Skin of body (tissue), 2 donors: ENCODE results near the gene CAPN3. TPM values are rescaled to one million over a fixed set of nuclear protein-coding genes. Genes with fewer than 3 reads are reported as not detected.
A peak's percentile ranks its signal among the peaks of the same experiment; 100 is the strongest.

Experiments used
- DNase-seq: peaks from one replicate; lab custom pipeline; 2025; lab: John Stamatoyannopoulos, UW
- total RNA-seq: library from RNA; depleted of rRNA; stranded (reverse); fragments of >200 nt; gene quantifications from one replicate; pipeline ENCODE4 v1.2.3, GENCODE V29; 2014

The CAPN3 gene
- total RNA-seq, 1 donor from 2014 or later: 66.0 TPM

DNA sequence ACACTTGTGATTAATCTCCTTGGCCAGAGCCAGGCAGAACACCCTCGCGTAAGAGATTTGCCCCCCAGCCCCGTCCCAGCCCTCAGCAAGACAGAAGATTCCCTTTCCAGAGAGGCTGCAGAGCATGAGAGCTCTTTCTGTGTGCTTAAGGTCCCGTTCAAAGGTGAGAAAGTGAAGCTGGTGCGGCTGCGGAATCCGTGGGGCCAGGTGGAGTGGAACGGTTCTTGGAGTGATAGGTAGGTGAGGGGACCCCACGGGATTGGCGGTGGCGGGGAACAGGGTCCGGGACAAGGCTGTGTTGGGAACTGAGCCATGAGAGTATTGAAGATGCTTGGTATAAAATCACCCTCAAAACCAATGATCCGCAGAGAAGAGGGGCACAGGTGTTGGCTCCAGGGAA, 34.8 kb downstream of the CAPN3 start:
- DNase-seq: no peak

DNA sequence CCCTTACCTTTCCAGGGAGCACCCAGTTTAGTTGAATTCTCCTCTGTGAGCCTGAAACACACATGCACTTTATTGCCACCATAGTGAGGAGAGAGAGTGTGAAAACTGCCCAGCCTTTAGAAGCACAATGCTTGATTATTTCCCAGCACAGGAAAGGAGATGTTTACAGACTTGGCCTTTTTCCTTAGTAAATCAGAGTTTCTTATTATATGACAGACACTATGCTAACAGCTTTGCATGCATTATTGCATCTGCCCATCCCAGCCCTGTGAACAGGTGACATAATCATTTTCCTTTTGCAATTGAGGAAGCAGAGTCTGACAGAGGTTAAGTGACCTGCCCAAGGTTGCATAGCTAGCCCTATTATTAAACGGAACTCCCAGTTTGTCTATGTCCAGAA, 36.5 kb downstream of the CAPN3 start:
- no peak for DNase-seq

DNA sequence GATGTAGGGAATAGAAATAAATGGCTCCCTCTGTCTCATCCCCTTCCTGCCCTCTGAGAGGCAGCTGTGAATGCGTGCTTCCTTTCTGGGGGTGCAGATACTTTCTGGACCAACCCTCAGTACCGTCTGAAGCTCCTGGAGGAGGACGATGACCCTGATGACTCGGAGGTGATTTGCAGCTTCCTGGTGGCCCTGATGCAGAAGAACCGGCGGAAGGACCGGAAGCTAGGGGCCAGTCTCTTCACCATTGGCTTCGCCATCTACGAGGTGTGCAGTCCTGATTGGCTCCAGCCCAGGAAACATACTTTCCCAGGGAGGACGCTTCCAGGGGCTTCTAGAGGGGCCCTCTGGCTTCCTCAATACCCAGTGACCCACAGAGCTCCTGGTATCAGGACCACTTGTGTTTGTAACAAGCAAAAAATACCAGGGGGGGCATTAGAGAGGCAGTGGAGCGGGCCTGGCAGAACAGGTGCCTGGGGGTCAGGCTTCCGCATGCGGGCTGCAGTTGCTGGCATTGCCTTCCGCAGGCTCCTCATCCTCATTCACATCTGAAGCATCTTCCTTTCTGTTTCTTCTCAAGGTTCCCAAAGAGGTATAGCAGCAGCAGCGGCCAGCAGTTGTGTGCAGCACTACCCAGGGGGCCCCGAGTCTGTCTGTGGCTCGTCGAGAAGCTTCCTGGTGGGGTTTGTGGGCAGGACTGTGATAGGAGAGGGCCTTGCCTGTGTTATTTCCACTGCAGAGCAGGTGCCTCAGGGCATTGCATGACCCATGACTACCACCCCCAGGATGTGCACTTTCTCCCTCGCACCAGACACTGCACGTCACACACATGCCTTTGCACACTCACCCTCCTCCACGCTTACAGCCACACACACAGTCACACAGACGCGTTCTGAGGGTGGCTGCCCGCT, 42.5 kb downstream of the CAPN3 start:
- no peak for DNase-seq

DNA sequence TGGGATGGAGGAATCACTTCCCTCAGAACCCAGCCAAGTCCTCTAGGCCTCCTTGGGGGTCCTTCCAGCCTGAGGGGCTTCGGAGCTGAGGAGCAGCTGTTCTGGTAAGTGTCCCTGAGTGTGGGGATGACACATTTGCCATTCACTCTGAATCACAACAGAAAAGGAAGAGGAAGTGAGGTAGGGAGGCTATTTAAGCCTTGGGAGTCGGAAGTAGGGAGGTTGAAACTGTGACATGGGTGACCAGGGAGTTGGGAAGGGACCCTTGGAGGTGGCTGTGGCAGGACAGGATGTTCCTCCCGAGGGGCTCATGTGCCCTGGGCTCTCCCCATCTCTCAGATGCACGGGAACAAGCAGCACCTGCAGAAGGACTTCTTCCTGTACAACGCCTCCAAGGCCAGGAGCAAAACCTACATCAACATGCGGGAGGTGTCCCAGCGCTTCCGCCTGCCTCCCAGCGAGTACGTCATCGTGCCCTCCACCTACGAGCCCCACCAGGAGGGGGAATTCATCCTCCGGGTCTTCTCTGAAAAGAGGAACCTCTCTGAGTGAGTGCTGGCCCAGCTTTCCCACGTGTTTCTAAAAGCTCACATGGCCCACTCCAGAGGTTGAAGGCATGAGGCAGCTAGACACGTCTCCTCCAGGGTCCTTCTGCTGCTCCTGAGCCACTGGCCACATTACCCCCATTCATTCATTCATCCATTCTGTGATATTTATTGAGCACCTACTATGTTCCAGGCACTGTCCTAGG, 43.3 kb downstream of the CAPN3 start:
- no peak for DNase-seq

DNA sequence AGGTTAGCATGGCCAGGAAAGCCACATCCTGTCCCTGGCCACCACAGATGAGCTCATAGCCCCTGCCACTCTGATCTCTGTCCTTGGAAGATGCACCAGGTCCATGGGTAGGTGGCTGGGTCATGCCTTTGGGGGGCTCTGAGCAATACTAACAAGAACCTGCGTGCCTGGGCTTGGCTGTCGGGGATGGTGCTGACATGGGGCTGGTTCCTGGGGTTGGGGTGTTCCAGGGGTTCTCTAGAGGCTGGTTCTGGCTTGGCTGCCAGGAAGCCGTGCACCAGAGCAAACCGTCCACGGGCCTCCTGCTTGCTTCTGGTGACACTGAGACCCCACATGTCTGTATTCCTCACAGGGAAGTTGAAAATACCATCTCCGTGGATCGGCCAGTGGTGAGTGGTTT, 44.1 kb downstream of the CAPN3 start:
- DNase-seq: no peak

GRCh38 chr15:42404461-42405235, 45.3 kb downstream of the CAPN3 start:
- DNase-seq: peak; percentile 9

DNA sequence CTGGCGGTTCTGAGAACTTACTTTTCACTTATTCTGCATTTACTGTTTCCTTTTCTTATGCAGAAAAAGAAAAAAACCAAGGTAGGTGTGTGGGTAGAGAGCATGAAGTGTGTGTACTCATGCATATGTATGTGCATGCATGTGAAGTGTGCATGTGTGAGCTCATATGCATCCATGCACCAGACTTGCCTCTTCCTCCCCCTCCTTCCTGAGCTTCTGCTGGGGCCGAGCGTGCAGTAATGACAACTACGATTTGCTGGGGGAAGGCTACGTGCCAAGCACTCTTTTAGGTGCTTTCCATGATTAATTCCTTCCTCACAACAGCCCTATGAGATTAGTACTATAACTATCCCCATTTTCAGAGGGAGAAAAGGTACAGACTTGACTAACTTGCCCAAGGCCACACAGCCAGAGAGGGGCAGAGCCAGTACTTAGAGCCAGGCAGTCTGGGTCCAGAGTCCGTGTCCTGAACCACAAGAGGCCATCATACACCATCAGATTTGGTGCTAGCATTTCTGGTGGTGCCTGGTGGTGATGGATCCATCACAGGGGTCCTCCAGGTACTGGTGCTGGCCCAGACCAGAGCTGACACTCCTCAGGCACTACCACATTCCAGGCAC, 46.7 kb downstream of the CAPN3 start:
- no peak for DNase-seq

DNA sequence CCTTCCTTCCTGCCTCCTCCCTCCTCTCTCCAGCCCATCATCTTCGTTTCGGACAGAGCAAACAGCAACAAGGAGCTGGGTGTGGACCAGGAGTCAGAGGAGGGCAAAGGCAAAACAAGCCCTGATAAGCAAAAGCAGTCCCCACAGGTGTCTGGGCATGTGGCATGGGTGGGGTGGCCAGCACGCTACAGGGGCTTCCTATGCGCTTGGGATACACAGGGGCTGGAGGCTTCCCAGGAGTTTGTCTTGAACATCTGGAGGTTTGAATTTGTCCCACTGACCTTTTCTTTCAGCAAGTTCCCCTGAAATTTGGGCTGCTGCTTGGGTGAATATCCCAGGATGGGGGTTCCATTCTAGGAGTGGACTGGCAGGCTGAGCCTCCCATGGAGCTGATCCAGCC, 48.9 kb downstream of the CAPN3 start:
- no peak for DNase-seq

DNA sequence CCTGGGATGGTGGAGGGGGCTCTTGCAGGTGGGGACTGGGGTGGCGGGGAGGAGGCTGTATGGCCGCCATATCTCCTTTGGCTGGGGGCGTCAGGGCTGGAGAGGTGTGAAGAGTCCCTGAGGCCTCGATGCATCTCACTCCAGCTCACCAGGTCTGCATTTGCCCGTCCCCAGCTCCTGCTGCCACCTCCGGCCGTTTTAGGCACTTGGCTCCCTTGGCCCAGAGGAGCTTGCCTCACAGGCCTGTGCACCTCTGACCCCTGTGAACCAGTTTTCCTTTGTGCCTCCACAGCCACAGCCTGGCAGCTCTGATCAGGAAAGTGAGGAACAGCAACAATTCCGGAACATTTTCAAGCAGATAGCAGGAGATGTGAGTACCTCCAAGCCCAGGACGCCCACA, 49.7 kb downstream of the CAPN3 start:
- DNase-seq: no peak

DNA sequence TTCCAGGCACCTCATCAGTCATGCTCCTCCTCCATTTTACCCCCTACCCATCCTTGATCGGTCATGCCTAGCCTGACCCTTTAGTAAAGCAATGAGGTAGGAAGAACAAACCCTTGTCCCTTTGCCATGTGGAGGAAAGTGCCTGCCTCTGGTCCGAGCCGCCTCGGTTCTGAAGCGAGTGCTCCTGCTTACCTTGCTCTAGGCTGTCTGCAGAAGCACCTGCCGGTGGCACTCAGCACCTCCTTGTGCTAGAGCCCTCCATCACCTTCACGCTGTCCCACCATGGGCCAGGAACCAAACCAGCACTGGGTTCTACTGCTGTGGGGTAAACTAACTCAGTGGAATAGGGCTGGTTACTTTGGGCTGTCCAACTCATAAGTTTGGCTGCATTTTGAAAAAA, 52.6 kb downstream of the CAPN3 start:
- DNase-seq: no peak

- no peak for DNase-seq
These were observed 54.6 kb downstream of the CAPN3 start for GRCh38 chr15:42413920-42414319.

DNA sequence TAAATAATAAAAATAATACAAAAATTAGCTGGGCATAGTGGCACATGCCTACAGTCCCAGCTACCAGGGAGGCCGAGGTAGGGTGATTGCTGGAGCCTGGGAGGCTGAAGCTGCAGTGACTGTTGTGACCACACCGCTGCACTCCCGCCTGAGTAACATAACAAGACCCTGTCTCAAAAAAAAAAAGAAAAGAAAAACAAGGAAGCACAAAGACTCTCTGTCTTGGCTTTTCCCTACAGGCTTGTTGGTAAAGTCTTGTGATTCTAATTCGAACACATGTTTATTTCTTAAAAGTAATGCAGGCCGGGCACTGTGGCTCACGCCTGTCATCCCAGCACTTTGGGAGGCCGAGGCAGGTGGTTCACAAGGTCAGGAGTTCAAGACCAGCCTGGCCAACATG, 60.1 kb downstream of the CAPN3 start:
- no peak for DNase-seq

- DNase-seq: no peak
These were observed 62.1 kb downstream of the CAPN3 start for GRCh38 chr15:42421376-42421775.

- peak; percentile 76 for DNase-seq
These were observed 68.3 kb downstream of the CAPN3 start for GRCh38 chr15:42427429-42428223.

DNA sequence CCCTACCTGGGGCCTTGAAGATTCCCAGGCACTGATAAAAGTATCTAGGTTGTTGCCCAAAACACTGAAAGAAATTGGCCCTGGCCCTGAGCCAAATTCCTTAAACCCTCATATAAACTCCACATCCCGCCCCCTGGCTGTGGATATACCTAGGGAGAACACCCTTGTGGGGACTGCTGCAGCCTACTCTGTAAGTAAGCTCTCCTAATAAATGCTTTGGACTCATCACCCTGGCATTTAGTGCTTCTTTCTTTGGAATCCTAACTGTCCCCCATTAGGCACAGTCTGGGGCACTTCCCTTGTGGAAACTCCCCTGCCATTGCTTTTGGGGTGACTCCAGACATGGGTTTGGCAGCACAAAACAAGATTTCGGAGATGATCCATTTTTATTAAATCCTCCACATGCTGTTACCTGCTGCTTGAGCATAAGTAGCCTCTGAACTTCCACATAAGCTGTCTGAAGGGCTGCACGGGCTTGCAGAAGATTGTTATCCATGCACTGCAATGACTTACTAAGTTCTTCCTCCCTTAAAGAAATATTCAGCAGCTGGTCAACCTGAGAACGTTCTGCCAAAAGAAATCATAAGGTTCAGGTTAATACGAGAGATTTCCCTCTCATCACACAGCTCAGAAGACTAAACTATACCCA, 85.2 kb downstream of the CAPN3 start:
- no peak for DNase-seq

DNA sequence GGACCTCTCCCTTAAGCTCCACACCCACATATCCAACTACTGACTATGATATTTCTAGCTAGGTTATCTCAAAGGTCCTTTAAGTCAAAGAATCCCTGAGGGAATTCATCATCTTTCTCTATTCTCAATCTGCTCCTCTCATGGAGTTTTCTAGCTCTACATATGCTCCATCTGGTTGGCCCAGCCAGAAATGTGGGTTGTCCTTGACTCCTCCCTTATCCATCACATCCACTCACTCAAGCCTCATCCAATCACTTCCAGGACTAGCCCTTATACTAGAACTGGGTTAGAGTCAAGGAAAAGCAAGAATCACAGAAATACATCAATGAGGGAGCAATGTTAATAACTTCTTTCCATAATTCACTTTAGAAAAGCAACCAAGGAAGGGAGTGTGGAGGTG, 86.2 kb downstream of the CAPN3 start:
- no peak for DNase-seq

DNA sequence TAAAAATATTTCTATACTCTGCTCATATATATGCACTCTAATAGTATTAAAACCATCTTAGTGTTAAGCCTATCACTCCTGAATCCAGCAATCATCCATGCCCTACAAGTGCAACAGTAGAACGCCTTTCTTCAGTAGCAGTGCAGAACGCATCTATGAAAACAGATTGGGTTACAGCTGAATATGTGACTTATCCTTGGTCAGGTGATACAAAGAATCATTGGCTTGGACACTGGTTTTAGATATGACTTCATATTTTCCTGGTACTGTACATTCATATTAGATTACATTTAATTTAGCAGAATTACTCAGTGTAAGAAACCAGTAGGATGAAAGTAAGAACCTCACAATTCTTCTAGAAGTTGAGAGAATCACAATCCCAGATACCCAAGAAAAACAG, 88.3 kb downstream of the CAPN3 start:
- DNase-seq: no peak

GRCh38 chr15:42448281-42448680, 89.0 kb downstream of the CAPN3 start:
- DNase-seq: no peak

DNA sequence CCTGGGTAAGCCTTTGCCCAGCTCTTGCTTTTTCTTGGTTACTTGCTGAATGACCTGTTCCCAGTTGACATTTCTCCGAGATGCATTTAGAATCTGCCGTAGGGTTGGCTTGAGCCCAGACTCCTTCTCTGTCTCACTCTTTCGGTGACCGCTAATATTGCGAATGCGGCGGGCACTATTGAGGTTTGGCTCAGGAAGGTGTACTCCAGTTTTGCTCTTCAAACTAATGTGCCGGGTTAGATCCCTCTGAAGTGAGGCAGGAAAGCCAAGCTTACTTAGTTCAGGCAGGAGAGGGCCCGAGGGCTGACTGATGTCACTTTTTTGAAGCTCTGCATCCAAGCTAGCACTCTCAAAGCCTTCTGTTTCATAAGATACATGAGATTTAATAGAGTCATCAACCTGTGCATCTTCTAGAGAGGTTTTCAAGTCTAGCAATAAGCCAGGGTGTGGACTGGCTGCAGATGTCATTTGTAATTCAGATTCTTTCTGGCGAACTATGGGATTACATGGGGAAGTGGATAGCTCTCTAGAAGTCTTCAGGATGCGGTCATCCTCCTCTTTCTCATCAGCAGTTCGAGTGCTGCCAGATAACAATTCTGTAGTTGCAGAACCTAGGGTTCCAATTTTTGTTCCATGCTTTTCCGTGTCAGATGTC, 90.6 kb downstream of the CAPN3 start:
- DNase-seq: no peak

GRCh38 chr15:42450425-42450790, 91.1 kb downstream of the CAPN3 start:
- no peak for DNase-seq
